Measurements from ENCODE around the gene LARGE2.

The LARGE2 gene

DNA sequence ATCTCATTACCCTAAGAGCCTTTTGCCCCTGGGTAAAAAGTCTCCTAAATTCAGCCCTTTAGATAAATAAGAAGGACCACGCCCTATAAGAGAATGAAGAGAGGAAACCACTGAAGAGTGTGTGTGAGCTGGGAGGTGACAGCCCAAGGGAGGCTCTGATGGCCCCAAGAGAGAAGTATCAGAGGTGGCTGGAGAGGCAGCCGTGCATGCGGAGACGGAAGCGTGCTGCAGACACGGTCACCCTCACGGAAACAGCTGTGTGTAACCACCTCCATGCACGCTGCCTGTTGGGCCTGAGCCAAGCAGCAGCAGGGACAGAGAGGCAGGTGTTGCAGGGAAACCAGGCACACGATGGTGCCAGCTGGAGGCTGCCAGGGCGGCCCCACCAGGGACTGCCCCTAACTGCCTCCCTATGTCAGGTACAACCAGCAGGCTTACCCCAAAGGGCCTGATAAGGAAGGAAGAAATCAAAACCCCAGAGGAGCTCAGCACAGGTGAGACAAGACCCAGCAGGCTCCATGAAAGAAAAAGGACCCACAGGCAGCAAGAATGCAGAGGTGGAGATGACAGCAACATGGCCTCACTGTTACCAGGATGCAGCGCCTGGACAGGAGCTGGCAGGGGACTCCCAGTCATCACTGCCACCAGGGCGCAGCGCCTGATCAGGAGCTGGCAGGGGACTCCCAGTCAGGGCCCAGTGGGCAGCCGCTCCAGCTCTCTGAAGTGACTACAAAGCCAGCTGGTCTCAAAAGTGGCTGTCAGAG lies 7.8 kb downstream of the LARGE2 start:
- no peak for DNase-seq (ENCODE audit: low spot score)

DNA sequence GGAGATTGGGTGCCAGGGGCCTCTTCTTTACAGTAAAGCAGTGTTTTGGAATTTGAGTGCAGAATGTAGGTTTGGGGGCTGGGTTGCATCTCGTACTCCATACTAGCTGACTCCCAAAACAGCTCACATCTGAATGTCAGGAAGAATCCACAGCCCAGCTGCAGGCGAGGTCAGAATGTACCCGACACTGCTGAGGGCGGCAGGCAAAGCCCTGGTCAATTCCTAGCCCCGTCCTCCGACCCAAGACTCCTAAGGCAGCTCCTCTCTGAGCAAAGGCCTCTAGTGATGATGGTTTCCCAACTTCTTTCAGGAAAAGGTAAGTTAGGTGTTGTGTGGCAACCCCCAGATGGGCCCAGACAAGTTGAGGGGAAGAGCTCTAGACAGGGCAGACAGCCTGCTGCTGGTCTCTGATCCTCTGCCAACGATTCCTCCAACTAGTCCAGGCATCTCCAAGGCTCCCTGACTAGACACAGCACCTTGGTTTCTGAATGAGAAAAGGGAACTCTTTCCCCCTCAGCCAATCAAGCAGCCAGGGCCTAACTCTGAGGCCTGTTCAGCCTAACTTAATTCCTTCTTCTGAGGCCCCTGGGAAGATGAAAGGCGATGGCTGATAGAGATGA lies 8.6 kb downstream of the LARGE2 start:
- no peak for DNase-seq (ENCODE audit: low spot score)

DNA sequence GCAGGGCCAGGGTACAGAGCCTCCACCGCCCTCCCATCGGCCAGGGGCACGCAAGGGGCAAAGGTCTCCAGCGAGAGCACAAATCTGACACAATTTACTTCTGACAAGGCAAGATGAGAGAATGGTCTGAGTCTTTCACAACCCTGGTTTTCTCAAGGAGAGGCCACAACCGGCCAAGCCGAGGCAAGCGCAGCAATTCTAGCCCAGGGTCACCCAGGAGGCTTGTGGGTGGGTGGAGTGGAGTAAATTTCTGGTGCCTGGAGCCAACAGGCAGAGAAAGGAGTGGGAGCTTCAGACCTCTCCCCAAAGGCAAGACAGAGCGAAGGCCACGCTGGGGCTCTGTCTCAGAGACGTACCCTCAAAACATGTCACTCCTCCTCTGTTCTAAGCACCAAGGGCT lies 9.3 kb downstream of the LARGE2 start:
- no peak for DNase-seq (ENCODE audit: low spot score)

DNA sequence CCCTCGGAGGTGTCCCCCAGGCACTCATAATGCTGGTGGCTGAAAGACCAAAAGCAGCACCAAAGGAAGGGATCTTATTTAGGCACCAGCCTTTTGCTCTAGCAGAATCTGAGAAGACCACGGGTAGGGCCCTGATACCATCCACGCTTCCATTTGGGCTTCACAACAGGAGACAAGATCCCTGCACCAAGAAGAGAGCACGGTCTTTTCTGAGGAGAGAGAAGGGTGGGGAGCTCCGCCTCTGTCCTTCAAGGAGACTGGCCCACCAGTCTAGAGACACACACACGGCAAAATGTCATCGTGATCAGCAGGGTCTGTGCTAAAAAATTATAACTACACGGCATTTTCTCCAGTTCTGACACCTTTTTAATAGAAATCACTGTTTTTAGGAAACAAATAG lies 9.8 kb downstream of the LARGE2 start:
- no peak for DNase-seq (ENCODE audit: low spot score)

DNA sequence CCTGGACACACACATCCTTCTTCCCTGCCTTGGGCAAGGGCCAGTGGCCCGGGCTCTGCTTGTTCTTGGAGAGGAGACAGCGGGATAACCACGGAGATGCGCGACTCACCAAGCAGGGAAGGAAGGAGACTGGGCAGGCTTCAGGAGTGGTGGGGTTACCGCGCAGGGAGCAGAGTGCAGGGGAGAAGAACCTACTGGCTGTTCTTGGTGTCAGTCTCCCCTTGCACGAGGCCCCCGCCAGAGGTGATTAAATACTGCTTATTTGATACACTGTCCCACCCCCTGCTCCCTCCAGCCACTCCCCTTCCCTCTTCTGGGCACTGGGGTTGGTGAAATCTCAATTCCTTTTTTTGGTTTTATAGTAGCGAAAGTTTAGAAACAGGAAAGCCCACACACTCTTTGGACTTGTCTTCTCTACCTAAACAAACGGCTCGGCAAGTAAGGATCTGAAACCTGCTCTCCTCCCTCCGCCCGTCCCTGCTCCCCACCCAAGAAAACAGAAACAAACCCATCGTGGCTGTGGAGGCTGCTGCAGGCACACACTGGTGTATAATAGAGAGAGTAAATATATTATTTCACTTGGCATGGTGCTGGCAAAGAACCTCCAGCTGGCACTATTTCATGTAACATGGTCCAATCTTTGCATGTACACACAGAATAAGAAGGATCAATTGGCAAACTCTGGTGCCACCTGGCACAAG lies 10.8 kb downstream of the LARGE2 start:
- no peak for DNase-seq (ENCODE audit: low spot score)

DNA sequence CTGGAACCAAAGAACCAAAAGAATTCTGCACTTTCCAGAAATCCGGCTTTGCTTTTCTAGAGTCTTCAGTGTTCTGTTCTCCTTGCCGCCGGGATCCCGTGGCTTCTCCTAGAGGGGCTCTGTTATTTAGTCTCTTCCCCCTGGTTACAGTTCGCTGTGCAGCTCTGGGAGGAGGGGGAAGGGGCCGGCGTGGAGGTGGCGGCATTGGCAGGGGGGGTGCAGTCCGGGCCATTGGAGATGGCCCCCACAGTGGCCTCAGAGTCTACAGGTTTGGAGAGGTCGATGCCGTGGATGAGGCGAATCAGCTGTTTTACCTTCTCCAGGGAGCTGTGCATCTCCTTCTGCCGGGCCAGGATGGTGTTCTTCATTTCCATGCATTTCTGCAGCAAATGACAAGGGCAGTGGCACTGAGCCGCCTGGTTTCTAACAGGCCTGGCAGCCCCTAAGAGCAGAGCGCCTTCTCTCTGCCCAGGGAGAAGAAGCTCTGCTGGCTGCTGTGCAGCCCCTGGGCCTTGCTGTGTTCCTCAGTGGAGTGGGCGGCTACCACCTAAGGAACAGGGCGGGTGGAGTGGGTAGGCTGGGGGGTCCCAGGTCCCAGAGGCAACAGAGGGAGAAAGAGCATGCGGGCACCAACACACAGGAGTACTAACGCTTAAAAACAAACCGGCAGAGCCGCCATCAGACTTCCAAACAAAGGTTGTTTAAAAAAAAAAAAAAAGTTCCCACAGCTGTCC lies 11.6 kb downstream of the LARGE2 start:
- no peak for DNase-seq (ENCODE audit: low spot score)

DNA sequence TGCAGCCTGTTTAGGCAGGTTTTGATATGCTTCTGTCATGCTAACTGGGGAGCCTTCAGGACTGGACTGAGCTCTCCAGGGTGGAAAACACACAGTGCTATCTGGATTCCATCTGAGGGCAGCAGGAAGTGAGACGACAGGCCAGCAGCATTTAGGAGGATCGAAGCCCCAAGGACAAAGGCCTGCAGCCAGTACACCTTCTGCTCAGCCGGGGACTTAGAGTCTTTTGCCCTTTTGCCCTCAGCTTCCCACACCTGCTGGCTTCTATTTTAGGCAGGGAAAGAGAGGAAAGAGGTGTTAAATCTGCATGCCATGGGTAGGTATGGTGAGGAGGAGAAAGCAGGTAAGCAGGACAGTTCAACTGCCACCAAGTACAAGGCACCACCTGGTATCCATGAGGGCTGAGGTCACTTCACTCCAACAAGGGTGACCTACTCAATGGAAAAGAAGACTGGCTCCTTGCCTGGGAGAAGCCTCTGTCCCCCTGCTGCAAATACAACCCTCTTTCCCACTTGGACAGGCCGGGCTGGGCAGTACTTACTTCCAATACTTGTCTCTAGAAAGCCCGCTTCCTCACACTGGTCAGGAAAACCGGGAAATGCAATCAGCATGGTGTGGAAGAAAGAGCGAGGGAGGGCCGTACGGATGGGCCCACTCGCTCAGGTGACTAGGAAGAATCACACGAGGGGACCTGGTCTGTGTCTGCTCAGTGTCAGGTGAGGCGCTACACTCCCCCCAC lies 12.3 kb downstream of the LARGE2 start:
- no peak for DNase-seq (ENCODE audit: low spot score)

DNA sequence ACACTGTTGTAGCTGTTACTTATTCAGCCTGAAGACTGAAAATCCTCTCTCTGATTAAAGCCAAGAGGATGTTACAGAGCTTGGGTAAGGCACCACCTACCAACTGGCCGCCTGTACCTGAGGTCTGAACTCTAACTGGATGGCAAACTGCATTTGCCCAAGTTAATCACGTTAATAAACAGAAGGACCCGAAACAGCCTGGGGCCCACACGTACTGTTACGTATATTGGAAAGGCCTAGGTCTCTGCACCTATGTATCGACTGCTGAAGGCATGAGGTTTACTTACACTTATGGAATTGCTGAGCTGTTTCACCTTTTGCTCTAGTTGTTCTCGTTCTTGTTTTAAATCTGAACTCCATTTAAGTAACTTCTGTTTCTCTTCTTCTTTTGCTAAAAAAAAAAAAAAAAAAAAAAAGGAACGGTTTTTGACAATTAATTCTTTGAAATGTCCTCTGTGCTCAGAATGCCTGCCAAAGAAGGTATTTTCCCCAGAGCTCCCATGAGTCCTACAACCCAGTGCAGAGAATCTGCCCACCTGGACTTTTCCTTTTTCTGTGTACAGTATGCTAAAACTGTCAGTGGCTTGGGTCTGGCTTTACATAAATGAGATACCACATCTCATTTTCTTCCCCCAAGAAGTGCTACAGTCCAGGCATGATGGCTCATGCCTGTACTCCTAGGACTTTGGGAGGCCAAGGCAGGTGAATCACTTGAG lies 13.1 kb downstream of the LARGE2 start:
- DNase-seq (ENCODE audit: low spot score): no peak

DNA sequence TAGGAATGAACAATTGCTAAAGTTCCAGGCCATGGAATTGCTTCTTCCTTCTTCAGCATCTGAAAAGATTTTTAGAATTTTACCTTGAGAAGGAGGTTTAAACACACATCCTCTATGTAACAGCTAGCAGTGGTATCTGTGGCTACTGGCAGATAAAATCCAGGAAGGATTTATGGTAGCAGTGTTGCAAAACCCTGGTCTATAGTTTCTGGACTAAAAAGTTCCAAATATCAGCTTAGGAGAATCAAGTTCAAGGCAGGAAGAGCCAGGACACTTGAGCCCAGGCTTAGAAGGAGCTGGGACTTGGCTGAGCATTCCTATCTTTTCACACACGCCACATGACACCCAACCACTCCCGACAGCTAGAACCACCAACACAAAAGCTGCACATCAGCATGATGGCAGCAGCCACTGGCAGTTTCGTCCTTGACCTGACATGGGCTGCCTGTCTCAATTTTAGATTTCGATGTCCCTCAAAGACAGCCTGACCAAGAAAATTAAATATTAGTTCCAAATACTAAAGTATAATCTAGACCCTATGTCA lies 14.1 kb downstream of the LARGE2 start:
- no peak for DNase-seq (ENCODE audit: low spot score)

DNA sequence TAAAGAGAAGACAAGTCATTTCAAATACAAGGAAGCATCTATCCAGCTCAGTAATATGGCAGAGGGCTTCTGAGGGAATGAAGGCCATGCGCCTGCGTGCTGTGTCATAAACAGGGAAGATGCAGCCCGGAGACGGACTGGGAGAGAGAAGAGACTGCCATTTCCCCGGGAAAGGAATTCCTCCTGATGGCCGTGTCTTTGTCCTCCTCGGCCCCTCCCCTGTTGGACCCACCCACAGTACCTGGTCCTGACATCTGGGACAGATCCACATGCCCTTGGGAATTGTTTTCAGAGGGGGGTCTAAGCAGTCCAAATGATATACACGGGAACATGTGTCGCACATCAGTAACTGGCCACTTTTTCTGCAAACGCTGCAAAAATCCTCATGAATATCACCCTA lies 15.5 kb downstream of the LARGE2 start:
- no peak for DNase-seq (ENCODE audit: low spot score)

DNA sequence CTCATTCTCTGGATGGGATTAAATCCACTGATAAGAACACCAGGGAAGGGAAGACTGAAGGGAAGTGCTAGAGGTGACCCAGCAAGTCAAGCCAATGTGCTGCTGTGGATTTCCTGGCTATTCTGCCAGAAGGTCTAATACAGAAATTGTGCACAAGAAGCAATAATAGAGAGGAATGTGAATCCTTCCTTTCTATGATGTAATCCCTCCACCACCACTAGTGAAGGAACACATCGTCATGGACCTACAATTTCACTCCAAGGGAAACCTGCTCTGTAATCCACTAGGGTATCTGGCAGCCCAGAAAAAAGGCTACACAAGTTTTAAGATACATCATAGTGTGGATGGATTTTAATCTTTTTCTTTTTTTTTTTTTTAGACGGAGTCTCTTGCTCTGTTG lies 17.4 kb downstream of the LARGE2 start:
- no peak for DNase-seq (ENCODE audit: low spot score)

DNA sequence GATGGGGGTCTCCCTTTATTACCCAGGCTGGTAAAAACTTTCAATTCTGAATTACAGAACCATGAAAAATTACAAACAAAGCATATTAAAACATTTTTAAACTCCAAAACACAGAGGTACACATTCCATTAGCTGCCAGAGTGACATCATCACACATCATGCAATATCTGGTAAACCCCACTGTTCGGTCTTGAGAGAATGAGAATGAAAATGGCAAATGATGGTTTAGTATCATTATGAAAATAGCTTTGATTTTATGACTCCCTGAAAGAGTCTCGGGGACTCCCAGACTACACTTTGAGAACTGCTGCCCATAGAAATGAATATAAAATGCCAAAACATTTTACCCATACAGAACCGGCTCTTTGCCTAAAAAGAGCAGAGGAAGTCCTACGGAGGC lies 18.8 kb downstream of the LARGE2 start:
- DNase-seq (ENCODE audit: low spot score): no peak

DNA sequence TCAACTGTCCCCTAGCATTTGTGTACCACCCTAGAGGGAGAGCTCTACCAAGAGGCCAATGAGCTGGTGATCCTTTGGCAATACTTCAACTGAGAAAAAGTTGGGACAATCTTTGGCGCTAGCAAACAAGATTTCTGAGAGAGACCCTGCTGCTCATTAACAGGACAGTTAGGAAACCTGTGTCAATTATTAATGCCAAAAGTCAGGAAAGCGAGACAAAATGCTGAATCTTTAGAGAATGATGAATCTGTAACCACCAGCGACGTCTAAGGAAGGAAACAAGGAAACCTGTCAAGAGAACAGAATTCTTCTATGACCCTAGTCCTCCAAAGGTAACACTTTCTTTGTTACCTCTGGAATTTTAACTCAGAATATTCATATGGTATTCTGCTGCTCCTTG lies 19.9 kb downstream of the LARGE2 start:
- no peak for DNase-seq (ENCODE audit: low spot score)

DNA sequence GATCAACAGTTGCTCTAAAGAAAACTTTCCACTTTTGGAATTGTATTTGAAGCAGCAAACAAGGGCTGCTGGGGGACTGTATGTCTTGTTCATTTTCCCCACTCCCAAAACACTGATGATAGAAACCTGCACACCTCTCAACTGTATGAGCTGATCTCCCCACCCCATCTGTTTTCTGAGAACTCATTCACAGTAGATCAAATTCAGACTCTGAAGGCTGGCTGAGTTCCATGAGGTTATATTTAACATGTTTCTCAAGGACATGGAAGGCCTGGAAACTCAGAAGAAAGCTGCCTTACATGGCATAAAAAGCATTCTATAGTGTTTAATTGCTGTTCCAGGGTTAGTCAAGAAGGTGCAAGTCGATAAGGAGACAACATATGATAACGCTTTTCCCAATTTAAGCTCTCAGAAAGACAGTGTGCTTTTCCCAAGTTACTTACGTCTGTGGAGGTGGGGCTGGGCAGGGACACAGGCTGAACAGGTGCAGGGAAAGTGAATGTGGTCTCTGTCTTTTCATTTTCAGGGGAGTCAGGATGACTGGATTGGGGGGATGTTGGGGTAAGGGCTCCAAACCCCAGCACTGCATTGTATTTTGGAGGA lies 23.0 kb downstream of the LARGE2 start:
- no peak for DNase-seq (ENCODE audit: low spot score)

DNA sequence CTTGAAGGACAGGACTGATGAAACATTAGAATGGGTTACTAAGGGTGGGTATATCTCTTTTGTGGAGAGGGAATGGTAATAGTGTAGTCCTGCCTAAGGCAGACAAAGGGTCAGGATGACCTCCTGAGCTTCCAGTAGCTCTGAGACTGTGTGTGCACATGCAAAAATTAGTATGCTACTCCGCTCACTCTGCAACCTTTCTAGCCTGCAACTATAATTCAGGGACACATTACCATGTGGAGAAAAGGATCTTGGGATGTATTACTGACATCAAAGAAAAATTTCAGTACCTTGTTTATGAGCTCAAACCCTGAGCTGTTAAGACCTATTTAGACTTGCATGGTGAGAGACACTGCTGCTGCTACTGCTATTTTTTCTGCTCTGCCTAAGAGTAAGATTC lies 25.4 kb downstream of the LARGE2 start:
- no peak for DNase-seq (ENCODE audit: low spot score)

DNA sequence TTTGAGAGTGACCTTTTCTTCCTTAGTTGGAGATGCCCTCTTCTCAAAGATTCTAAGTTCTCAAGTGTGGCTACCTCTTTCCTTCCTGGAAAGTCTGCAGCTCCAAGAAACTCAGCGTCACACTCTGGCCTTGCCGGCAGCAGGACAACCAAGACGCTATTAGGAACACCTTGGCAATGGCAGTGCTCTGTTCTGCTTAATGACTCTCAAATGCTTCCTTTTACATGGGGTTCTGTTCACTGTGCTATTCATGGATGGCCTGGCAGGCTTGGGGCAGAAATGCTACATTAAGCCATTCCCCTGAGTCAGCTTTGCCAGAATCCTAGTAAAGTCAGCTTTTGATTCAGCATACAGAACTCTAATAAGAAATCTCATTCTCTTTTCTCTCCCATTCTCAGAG lies 25.9 kb downstream of the LARGE2 start:
- DNase-seq (ENCODE audit: low spot score): no peak

DNA sequence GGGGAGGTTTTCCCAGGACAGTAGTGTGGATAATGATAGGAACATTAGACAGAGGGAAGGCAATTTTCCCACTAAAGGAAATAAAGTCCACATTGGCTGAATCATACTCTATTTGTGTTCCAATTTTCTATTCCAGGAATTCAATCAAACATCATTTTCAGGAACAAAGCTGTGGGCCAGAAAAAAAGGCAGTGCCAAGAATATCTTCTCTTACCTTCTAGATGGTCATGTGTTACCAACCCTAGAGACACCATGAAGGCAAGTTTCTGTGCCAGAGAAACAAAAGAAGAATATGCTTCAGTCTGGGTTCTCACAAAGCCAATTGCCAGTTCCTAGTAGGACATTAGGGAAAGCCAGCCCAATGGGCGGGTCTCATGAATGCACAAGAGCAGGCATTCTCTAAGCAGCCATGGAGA lies 27.5 kb downstream of the LARGE2 start:
- no peak for DNase-seq (ENCODE audit: low spot score)

DNA sequence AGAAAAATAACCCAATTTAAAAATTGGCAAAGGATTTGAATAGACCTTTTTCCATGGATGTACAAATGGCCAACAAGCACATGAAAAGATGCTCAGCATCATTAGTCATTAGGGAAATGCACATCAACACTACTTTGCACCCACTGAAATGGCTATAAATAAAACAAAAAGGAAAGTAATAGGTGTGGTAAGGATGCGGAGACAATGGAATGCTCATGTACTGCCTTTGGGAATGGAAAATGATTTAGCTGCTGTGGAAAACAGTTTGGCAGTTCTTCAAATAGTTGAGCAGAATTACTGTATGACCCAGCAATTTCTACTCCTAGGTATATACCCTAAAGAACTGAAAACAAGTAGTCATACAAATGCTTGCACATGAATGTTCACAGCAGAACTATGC lies 37.4 kb downstream of the LARGE2 start:
- DNase-seq (ENCODE audit: low spot score): no peak

DNA sequence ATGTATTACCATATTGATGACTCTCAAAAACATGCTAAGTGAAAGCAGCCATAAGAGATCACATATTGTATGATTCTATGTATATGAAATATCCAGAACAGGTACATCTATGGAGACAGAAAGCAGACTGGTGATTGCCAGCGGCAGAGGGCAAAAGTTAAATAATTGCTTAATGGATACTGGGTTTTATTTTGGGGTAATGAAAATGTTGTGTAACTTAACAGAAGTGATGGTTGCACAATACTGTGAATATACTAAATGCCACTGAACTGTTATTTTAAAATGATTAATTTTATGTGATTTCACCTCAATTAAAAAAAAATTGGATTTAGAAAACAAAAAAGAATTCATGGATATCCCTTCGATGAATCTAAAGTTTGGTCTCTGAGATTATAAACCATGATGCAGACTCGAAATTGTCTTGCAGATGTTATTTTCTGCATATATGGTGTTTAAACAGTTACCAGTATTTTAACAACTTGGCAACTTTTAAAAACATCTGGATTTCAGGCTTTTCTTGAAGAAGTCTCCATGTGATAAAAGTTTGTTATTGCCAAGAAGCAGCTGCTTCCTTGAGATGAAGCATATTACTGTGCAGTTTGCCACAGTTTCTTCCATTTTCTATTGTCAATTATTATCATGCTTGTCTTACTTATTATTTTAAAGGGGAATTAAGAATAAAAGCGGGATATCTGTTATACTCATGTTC lies 38.1 kb downstream of the LARGE2 start:
- no peak for DNase-seq (ENCODE audit: low spot score)

DNA sequence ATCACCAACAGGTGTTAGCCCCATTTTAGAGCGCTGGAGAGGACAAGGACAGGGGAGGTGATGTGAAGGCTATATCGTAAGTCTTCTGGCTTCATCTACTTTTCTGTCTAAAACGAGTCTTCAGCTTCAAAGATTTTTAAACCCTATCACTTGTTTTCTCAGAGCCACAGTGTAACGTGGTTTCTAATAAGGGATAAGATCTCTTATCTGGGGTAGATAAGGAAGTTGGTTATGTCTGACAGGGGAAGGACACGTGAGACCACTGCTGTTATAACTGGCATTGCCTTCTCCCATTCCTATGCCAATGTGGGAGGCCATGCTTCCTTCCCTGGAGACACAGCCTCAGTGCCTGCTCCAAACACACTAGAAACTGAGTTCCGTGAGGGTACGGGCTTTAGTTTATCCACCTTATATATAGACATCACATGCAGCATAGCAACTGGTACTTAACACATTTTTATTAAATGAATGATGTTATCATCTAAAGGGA lies 39.3 kb downstream of the LARGE2 start:
- no peak for DNase-seq (ENCODE audit: low spot score)

Data from hematopoietic multipotent progenitor cell treated with erythropoietin and hydrocortisone succinate and interleukin-3 and kit ligand, for 15 days (in vitro differentiated cells).